HUES6 (cell line): ENCODE data around the gene BBLN.
A peak's percentile ranks its signal among the peaks of the same experiment; 100 is the strongest.

Experiments used
- H3K27ac ChIP-seq: 2 replicates; pipeline ENCODE4 v1.7.0; 2013; ENCODE audit warnings: low read depth, mild to moderate bottlenecking, low read length, inconsistent platforms
- H3K27me3 ChIP-seq: 2 replicates; pipeline ENCODE4 v1.6.1; 2013; ENCODE audit warnings: low read length; ENCODE audit not compliant: control insufficient read depth, insufficient read depth
- H3K36me3 ChIP-seq: 2 replicates; pipeline ENCODE4 v1.6.1; 2013; ENCODE audit warnings: low read length; ENCODE audit not compliant: control insufficient read depth, insufficient read depth
- H3K4me1 ChIP-seq: 2 replicates; pipeline ENCODE4 v1.6.1; 2013; ENCODE audit warnings: low read length; ENCODE audit not compliant: control insufficient read depth, insufficient read depth
- H3K4me3 ChIP-seq: 2 replicates; pipeline ENCODE4 v1.5.1; 2013; ENCODE audit warnings: low read depth, low read length
- H3K9ac ChIP-seq: one replicate; pipeline ENCODE4 v1.6.1; 2013; ENCODE audit warnings: mild to moderate bottlenecking, low read length
- H3K9me3 ChIP-seq: 2 replicates; pipeline ENCODE4 v1.6.1; 2013; ENCODE audit warnings: low read depth, low read length; ENCODE audit not compliant: control insufficient read depth, insufficient read depth

BBLN gene

GRCh38 chr9:128202648-128203023 is 42.6 kb downstream of the BBLN start:
- Histone ChIP-seq H3K4me1 (peaks cover 26% of the 10 kb centered on the region), H3K9me3 (no peaks in the 10 kb centered on the region), H3K9ac (no peak overlapping the region), H3K27ac (no peak overlapping the region; the same call in 1 of the 2 replicates), H3K27me3 (no peaks in the 10 kb centered on the region), H3K36me3 (0 out of 2 replicates have a peak, but pooled peaks cover 2% of the 10 kb centered on the region), H3K4me3 (peak overlapping the region; percentile 71; the same call in 1 of the 2 replicates)

DNA sequence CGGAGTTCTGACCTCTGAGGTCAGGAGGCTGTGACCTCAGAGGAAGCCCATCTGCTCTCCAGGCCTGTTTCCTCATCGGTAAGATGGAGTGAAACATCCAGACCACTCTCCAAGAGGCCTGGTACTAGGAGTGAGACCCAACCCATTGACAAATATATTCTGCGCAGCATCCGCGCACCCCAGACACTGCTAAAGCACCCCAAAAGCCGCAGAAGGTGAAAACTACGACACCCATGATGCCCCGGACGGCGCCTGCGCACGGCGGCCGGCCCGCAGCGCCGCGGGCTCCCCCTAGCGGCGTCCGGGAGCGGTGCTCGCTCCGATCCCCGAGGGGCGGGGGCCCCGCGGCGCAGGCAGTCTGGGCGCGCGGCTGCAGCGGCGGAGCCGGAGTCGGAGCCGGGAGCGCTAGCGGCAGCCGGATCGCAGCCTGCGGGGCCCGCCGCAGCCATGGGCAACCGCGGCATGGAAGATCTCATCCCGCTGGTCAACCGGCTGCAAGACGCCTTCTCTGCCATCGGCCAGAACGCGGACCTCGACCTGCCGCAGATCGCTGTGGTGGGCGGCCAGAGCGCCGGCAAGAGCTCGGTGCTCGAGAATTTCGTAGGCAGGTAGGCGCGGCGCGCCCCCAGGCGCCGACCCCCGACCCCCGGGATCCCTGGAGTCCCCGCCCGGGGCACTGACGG is 43.1 kb downstream of the BBLN start, which contains the start of gene DNM1:
Gene DNM1 (plus strand): TSS at position 356 of the 683 bp plus-strand sequence. CDS start 92 bp downstream, at position 448.
- H3K27me3 ChIP-seq = no peaks in the 10 kb centered on the region
- H3K4me1 ChIP-seq = peaks cover 26% of the 10 kb centered on the region
- peak within 1 kb of the TSS; percentile 64; the same call in 1 of the 2 replicates for H3K27ac ChIP-seq
- 0 out of 2 replicates have a peak, but pooled peaks cover 2% of the 10 kb centered on the region for H3K36me3 ChIP-seq
- no peaks in the 10 kb centered on the region for H3K9me3 ChIP-seq
- H3K9ac ChIP-seq = peak within 1 kb of the TSS; percentile 81
- peak within 1 kb of the TSS; percentile 71 for H3K4me3 ChIP-seq

DNA sequence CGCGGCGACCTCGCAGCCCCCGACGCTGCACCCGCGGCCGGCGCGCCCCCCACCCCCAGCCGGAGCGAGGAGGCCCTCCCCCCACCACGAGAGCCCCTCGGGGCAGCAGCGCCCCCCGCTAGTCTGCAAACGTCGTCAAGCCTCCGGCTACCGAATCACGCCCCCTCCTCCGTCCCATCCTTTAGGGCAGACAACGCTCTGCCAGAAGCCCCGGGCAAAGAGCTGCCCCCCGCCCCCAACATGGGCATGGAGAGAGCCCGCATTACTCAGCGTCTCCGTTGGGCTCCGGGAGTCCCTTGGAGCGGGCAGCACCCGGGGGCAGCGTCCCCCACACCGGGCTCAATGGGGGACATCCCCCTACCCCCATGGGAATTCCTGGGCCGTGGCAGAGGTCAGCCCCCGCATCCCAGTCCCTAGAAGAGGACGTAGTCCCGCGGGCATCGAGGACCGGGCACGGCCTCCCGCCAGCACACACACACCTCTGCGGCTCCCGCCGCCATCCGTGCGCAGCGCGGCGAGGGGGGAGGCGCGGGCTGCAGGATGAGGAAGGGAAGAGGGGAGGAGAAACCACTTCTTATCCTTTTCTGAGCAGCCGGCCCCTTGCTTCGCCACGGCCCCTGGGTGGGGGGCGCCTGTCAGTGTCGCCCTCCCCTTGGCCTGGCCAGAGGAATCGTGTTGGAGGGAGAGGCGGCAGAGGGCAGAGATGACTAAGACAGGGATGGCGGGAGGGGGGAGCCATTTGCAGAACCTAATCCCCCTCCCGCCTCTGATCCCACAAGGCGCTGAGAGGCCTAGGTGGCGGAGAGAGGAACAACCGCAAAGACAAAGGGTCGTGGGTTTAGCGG is 43.9 kb downstream of the BBLN start:
- H3K36me3 ChIP-seq = peaks cover 5% of the 10 kb centered on the region; the same call in 1 of the 2 replicates
- H3K4me3 ChIP-seq = peak overlapping the region; percentile 71
- H3K9ac ChIP-seq = peak overlapping the region; percentile 81
- H3K27ac ChIP-seq = peak overlapping the region; percentile 64; the same call in 1 of the 2 replicates
- no peaks in the 10 kb centered on the region for H3K9me3 ChIP-seq
- no peaks in the 10 kb centered on the region for H3K27me3 ChIP-seq
- H3K4me1 ChIP-seq = peaks cover 26% of the 10 kb centered on the region

- Histone ChIP-seq H3K4me1 (peaks cover 26% of the 10 kb centered on the region), H3K36me3 (peaks cover 5% of the 10 kb centered on the region; the same call in 1 of the 2 replicates), H3K4me3 (peak overlapping the region; percentile 71), H3K9me3 (no peaks in the 10 kb centered on the region), H3K27me3 (no peaks in the 10 kb centered on the region), H3K9ac (peak overlapping the region; percentile 81), H3K27ac (no peak overlapping the region)
Observed at GRCh38 chr9:128204858-128205257, 44.8 kb downstream of the BBLN start.

GRCh38 chr9:128205296-128205944 is 45.4 kb downstream of the BBLN start:
- Histone ChIP-seq H3K9me3 (no peaks in the 10 kb centered on the region), H3K27ac (no peak overlapping the region), H3K27me3 (no peaks in the 10 kb centered on the region), H3K9ac (no peak overlapping the region), H3K36me3 (peaks cover 5% of the 10 kb centered on the region; the same call in 1 of the 2 replicates), H3K4me1 (peaks cover 26% of the 10 kb centered on the region), H3K4me3 (no peak overlapping the region)

DNA sequence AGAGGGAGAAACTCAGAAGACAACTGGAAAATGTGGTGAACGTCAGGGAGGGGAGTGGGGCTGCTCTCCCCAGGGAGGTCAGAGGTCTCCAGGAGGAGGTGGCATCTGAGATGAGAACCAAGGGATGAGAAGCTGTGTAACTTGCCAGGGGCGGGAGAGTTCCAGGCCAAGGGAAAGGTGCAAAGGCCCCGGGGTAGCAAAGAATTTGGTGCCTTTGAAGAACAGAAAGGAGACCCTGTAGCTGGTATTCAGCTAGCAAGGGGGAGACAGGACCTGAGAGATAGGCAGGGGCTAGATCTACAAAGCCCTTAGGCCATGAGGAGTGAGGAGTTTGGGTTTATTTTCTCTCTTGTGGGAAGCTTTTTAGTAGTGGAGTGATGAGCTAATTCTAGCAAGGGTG is 46.4 kb downstream of the BBLN start:
- Histone ChIP-seq H3K27me3 (no peaks in the 10 kb centered on the region), H3K4me1 (peaks cover 26% of the 10 kb centered on the region), H3K36me3 (peaks cover 5% of the 10 kb centered on the region; the same call in 1 of the 2 replicates), H3K27ac (no peak overlapping the region), H3K9ac (no peak overlapping the region), H3K4me3 (no peak overlapping the region), H3K9me3 (no peaks in the 10 kb centered on the region)

- H3K27ac ChIP-seq = no peak overlapping the region
- no peak overlapping the region for H3K4me3 ChIP-seq
- H3K4me1 ChIP-seq = peaks cover 19% of the 10 kb centered on the region
- H3K27me3 ChIP-seq = no peaks in the 10 kb centered on the region
- H3K9me3 ChIP-seq = no peaks in the 10 kb centered on the region
- H3K36me3 ChIP-seq = peaks cover 5% of the 10 kb centered on the region; the same call in 1 of the 2 replicates
- no peak overlapping the region for H3K9ac ChIP-seq
Observed at GRCh38 chr9:128206916-128207910, 47.1 kb downstream of the BBLN start.

DNA sequence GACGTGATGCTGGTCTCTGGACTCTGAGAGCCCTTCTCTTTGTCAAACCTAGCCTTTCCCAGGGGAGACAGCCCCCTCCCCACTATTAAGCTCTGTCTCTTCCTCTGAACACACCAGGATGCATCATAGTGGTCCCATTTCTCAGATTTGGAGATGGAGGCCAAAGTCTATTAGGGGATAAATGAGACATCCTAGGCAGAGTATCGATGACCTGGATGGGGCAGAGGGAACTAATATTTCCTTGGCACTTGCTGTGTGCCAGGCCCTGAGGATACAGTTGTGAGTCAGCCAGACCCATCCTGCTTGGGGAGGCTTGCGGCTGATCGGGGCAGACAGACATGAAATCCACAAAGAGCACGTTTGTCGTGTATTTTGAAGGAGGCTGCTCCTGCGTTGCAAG is 48.3 kb downstream of the BBLN start:
- Histone ChIP-seq H3K4me1 (peaks cover 10% of the 10 kb centered on the region), H3K9me3 (no peaks in the 10 kb centered on the region), H3K36me3 (peaks cover 8% of the 10 kb centered on the region; the same call in 1 of the 2 replicates), H3K27ac (no peak overlapping the region), H3K4me3 (no peak overlapping the region), H3K27me3 (no peaks in the 10 kb centered on the region), H3K9ac (no peak overlapping the region)

GRCh38 chr9:128208946-128209669 is 49.0 kb downstream of the BBLN start:
- Histone ChIP-seq H3K9me3 (no peaks in the 10 kb centered on the region), H3K36me3 (peaks cover 8% of the 10 kb centered on the region), H3K27ac (no peak overlapping the region), H3K4me3 (no peak overlapping the region), H3K27me3 (no peaks in the 10 kb centered on the region), H3K4me1 (peaks cover 10% of the 10 kb centered on the region), H3K9ac (no peak overlapping the region)
